GM23248 (cell line): ENCODE results near the gene MLF2. TPM values are rescaled to one million over a fixed set of nuclear protein-coding genes. Genes with fewer than 3 reads are reported as not detected.
A peak's percentile ranks its signal among the peaks of the same experiment; 100 is the strongest.

Experiments used
- DNase-seq: peaks from one replicate; pipeline ENCODE4 v3.0.0-alpha.2; 2015
- H2AFZ ChIP-seq: fragments of 200-600 bp; sonication (generic); 2 replicates; pipeline ENCODE4 v1.6.1; 2016; ENCODE audit warnings: antibody characterized with exemption
- H3F3A ChIP-seq: fragments of 200-600 bp; sonication (generic); 2 replicates; pipeline ENCODE4 v1.6.1; 2016; ENCODE audit warnings: mild to moderate bottlenecking, antibody characterized with exemption, mixed run types; ENCODE audit not compliant: insufficient read depth
- H3K27ac ChIP-seq: fragments of 200-600 bp; sonication (generic); 2 replicates; pipeline ENCODE4 v1.5.1; 2016; ENCODE audit warnings: mild to moderate bottlenecking
- H3K27me3 ChIP-seq: fragments of 200-600 bp; sonication (generic); replicated peaks from 2 replicates; pipeline ENCODE4 v1.6.1; 2016; ENCODE audit warnings: mild to moderate bottlenecking; ENCODE audit not compliant: insufficient read depth
- H3K36me3 ChIP-seq: fragments of 200-600 bp; sonication (generic); 2 replicates; pipeline ENCODE4 v1.6.1; 2016; ENCODE audit warnings: low read depth, mild to moderate bottlenecking
- H3K4me1 ChIP-seq: fragments of 200-600 bp; sonication (generic); 2 replicates; pipeline ENCODE4 v1.6.1; 2016; ENCODE audit warnings: mild to moderate bottlenecking; ENCODE audit not compliant: insufficient read depth
- H3K4me2 ChIP-seq: fragments of 200-600 bp; sonication (generic); one replicate; pipeline ENCODE4 v1.6.1; 2016; ENCODE audit warnings: mild to moderate bottlenecking; ENCODE audit not compliant: unreplicated experiment
- H3K4me3 ChIP-seq: fragments of 200-600 bp; sonication (generic); 2 replicates; pipeline ENCODE4 v1.5.1; 2016; ENCODE audit warnings: mild to moderate bottlenecking
- H3K79me2 ChIP-seq: fragments of 200-600 bp; sonication (generic); 2 replicates; pipeline ENCODE4 v1.6.1; 2016; ENCODE audit warnings: mild to moderate bottlenecking; ENCODE audit not compliant: insufficient read depth
- H3K9ac ChIP-seq: fragments of 200-600 bp; sonication (generic); 2 replicates; pipeline ENCODE4 v1.6.1; 2016; ENCODE audit warnings: mild to moderate bottlenecking
- H3K9me2 ChIP-seq: fragments of 200-600 bp; sonication (generic); 2 replicates; pipeline ENCODE4 v1.6.1; 2016; ENCODE audit warnings: mixed run types, mild to moderate bottlenecking, moderate library complexity; ENCODE audit not compliant: insufficient read depth
- H3K9me3 ChIP-seq: fragments of 200-600 bp; sonication (generic); one replicate; pipeline ENCODE4 v1.6.1; 2017; ENCODE audit warnings: low read depth
- H4K20me1 ChIP-seq: fragments of 200-600 bp; sonication (generic); 2 replicates; pipeline ENCODE4 v1.6.0; 2016; ENCODE audit not compliant: insufficient read depth
- EZH2 ChIP-seq: fragments of 200-600 bp; sonication (generic); IDR thresholded peaks from 2 replicates; pipeline ENCODE4 v1.6.1; 2018; ENCODE audit warnings: antibody characterized with exemption, mild to moderate bottlenecking; ENCODE audit not compliant: insufficient read depth, poor library complexity, severe bottlenecking
- EZH2phosphoT487 ChIP-seq: fragments of 200-600 bp; sonication (generic); IDR thresholded peaks from 2 replicates; pipeline ENCODE4 v1.6.1; 2018; ENCODE audit warnings: antibody characterized with exemption, moderate library complexity, mild to moderate bottlenecking, low read depth; ENCODE audit not compliant: insufficient read depth
- WGBS, 2 experiments: methylation state at CpG; one replicate each; pipeline ENCODE4 v1.1.6; 2015 to 2017; ENCODE audit warnings: low lambda C conversion rate in 2 of 2, low coverage in 1 of 2; ENCODE audit errors: missing lambda C conversion rate in 2 of 2; 5-methylcytosine and 5-hydroxymethylcytosine counted together
- in situ Hi-C: fragments of 300-500 bp; cut with MboI; formaldehyde crosslinking; loops from 2 replicates; pipeline ENCODE4 v1.15.0; 2020
- polyA plus RNA-seq: library from polyadenylated mRNA; unstranded; fragments of >200 nt; fragmentation: Nextera tagmentation; extraction: Ambion mirVana; gene quantifications from 2 replicates; pipeline ENCODE4 v1.2.1, GENCODE V29; 2016
- total RNA-seq: library from RNA; depleted of rRNA; stranded (reverse); fragments of >200 nt; shearing (Covaris generic); gene quantifications from 2 replicates; pipeline ENCODE4 v1.2.3, GENCODE V29; 2014

MLF2 gene
- total and polyA plus RNA-seq, 2 experiments from 2014 or later = 313 to 386 TPM

DNA sequence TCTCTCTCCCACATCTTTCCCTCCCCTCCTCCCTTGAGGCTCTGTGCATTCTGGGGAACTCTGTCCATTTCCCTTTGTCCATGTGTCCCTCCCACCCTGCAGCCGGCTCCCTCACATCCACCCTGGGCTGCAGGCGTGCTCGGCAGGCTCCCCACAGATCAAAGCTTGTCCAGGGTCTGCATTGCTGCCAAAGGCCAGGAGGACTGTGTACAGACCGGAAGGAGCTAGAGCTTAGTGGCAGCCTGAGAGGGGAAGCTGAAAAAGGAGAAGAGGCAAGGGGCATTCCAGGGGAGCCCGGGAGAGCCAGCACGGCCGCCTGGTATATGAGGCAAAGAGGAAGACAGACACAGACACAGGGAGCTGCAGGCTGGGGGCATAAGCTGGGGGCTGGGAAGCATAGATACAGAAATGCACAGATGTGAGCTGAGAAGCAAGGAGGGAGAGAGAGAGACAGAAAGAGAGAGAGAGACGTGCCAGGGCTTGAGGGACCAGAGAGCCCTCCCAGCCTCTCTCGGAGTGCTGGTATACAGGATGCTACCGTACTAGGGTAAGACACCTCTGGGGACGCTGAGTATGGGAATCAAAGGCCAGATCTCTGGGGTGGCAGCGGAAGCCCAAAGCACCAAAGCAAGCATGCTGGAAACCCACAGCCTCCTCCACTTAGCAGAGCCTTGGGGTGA lies 39.7 kb upstream of the MLF2 start:
- WGBS, 2 experiments = 34 to 39% methylated on average over 10 to 12 of the region's 12 CpGs
- H3K27me3 ChIP-seq = no peaks in the 10 kb centered on the region; the same call in 1 of the 2 replicates
- no peak for TF ChIP-seq EZH2
- TF ChIP-seq EZH2phosphoT487 = no peak
- no peak overlapping the region for H3K27ac ChIP-seq
- H3K9me2 ChIP-seq = no peaks in the 10 kb centered on the region
- in situ Hi-C loops = no loop called here
- H4K20me1 ChIP-seq = no peaks in the 10 kb centered on the region
- no peak overlapping the region for H3K4me3 ChIP-seq
- no peaks in the 10 kb centered on the region for H3K79me2 ChIP-seq
- no peaks in the 10 kb centered on the region for H3K9me3 ChIP-seq
- no peaks in the 10 kb centered on the region for H3K4me1 ChIP-seq
- no peak for DNase-seq
- H3K4me2 ChIP-seq = no peak overlapping the region
- no peaks in the 10 kb centered on the region; the same call in 1 of the 2 replicates for H3F3A ChIP-seq
- peak overlapping the region; percentile 63; the same call in 1 of the 2 replicates for H2AFZ ChIP-seq
- H3K9ac ChIP-seq = no peak overlapping the region
- H3K36me3 ChIP-seq = no peaks in the 10 kb centered on the region

DNA sequence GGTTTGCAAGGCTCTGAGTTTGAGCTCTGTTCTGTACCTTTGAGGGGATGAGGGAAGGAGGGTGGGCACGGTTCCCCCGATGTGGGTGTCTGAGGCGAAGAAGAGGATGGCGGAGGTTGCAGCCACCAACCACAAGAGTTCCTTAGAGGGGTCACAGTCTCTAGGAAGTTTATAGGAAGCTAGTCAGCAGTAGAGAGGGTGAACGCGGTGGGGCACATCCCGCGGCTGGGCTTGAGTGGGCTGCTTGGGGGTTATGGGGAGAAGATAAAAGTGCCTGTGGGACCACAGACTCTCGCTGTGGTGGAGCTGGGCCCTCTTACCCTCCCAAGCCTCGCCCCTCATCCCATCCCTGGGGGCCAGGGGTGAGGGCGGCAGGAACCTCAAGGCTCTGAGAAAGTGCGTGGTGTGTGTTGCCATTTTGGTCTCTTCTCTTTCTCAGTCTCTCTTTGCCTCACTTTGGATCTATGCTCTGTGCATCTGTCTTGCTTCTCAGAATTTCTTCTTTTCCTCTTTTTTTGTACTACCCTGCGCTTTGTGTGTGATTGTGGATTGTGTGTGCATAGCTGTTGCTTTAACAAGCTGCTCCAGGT lies 39.1 kb upstream of the MLF2 start:
- DNase-seq = no peak
- H4K20me1 ChIP-seq = no peaks in the 10 kb centered on the region
- in situ Hi-C loops = no loop called here
- no peaks in the 10 kb centered on the region for H3K9me2 ChIP-seq
- no peaks in the 10 kb centered on the region for H3K36me3 ChIP-seq
- H3K4me3 ChIP-seq = no peak overlapping the region
- WGBS, 2 experiments = 88 to 91% methylated on average over 13 of the region's 13 CpGs
- no peaks in the 10 kb centered on the region for H3K79me2 ChIP-seq
- H3K4me2 ChIP-seq = no peak overlapping the region
- TF ChIP-seq EZH2 (no peak), EZH2phosphoT487 (no peak)
- no peaks in the 10 kb centered on the region; the same call in 1 of the 2 replicates for H3F3A ChIP-seq
- no peaks in the 10 kb centered on the region for H3K9me3 ChIP-seq
- H2AFZ ChIP-seq = peak overlapping the region; percentile 63; the same call in 1 of the 2 replicates
- no peaks in the 10 kb centered on the region; the same call in 1 of the 2 replicates for H3K27me3 ChIP-seq
- no peaks in the 10 kb centered on the region for H3K4me1 ChIP-seq
- no peak overlapping the region for H3K9ac ChIP-seq
- H3K27ac ChIP-seq = no peak overlapping the region

DNA sequence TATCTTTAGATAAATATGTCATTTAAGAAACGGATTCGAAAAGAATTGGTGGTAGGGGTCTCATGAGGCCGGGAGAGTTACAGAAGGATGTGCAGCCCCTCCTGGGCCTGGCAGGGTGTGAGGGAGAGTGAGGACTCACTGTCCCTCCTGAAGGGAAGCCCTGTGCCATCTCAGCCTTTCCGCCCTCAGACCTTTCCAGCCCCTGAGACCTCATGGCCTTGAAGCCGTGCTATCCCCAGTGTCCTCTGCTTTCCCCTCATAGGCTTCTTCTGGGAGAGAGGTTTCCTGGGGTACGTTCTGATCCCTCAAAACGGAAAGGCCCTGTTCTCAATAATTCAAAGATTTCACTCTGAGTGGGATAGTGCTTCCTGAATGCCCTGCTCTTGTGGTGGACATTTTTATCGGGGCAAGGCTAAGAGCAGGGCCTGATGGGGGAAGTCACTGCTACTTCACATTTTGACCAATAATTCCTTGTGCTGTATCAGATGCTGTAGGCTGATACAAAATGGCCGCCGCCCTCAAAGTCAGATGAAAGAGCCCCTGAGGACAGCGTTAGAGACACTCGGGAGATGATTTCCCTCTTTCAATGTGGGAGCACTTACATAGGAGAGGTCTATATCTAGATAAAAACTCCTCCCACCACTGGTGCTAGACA lies 37.7 kb upstream of the MLF2 start:
- H3K9me2 ChIP-seq = no peaks in the 10 kb centered on the region
- H3K4me2 ChIP-seq = no peak overlapping the region
- H3K27ac ChIP-seq = no peak overlapping the region
- in situ Hi-C loops = no loop called here
- H3K9me3 ChIP-seq = no peaks in the 10 kb centered on the region
- H3K79me2 ChIP-seq = no peaks in the 10 kb centered on the region
- H3K4me1 ChIP-seq = no peaks in the 10 kb centered on the region
- no peak overlapping the region for H3K9ac ChIP-seq
- no peaks in the 10 kb centered on the region for H3K36me3 ChIP-seq
- no peaks in the 10 kb centered on the region; the same call in 1 of the 2 replicates for H3F3A ChIP-seq
- no peaks in the 10 kb centered on the region; the same call in 1 of the 2 replicates for H3K27me3 ChIP-seq
- WGBS, 2 experiments = 80 to 83% methylated on average over 11 to 12 of the region's 12 CpGs
- no peak overlapping the region for H3K4me3 ChIP-seq
- no peak for DNase-seq
- no peak for TF ChIP-seq EZH2phosphoT487
- TF ChIP-seq EZH2 = no peak
- no peaks in the 10 kb centered on the region for H4K20me1 ChIP-seq
- H2AFZ ChIP-seq = no peak overlapping the region

DNA sequence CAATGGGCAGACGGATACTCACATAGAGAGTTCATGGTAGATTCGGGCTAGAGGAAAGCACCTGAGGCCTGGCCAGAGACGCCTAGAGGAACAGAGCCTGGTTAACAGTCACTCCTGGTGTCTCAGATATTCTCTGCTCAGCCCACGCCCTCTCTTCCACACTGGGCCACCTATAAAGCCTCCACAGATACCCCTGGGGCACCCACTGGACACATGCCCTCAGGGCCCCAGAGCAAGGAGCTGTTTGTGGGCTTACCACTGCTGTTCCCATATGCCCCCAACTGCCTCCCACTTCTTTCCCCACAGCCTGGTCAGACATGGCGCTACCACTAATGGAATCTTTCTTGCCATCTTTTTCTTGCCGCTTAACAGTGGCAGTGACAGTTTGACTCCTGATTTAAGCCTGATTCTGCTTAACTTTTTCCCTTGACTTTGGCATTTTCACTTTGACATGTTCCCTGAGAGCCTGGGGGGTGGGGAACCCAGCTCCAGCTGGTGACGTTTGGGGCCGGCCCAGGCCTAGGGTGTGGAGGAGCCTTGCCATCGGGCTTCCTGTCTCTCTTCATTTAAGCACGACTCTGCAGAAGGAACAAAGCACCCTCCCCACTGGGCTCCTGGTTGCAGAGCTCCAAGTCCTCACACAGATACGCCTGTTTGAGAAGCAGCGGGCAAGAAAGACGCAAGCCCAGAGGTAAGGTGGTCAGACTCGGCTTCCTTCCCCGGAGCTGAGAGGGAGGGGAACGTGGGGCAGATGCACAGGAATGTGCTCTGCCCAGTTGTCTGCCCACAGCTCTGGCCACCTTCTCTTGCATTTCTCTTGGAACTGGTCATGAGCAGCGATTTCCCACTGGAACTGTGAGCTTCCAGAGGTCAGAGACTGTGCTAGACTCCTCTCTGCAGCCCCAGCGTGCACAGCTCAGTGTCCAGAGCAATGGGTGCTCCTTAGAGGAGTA lies 36.3 kb upstream of the MLF2 start, which contains the start of gene CD4:
CD4 (plus strand) TSS at position 557 of the 953 bp plus-strand sequence. CDS start 10,611 bp downstream, outside the sequence.
- no peak for DNase-seq
- Histone ChIP-seq H3F3A (no peaks in the 10 kb centered on the region; the same call in 1 of the 2 replicates), H3K9me3 (no peaks in the 10 kb centered on the region), H3K27me3 (no peaks in the 10 kb centered on the region; the same call in 1 of the 2 replicates), H3K36me3 (no peaks in the 10 kb centered on the region), H3K27ac (no peak within 1 kb of the TSS), H4K20me1 (no peaks in the 10 kb centered on the region), H3K4me1 (no peaks in the 10 kb centered on the region), H3K4me3 (no peak within 1 kb of the TSS), H3K4me2 (no peak within 1 kb of the TSS), H3K79me2 (no peaks in the 10 kb centered on the region), H3K9ac (no peak within 1 kb of the TSS), H2AFZ (no peak within 1 kb of the TSS), H3K9me2 (no peaks in the 10 kb centered on the region)
- no peak for TF ChIP-seq EZH2
- TF ChIP-seq EZH2phosphoT487 = no peak
- in situ Hi-C loops = no loop called here
- WGBS, 2 experiments = 56 to 58% methylated on average over 18 of the region's 18 CpGs
